ENCODE data around the gene PTPRR. TPM values are rescaled to one million over a fixed set of nuclear protein-coding genes. Genes with fewer than 3 reads are reported as not detected.

PTPRR gene
- total RNA-seq, 4 donors from 2014 or later = 0.15 TPM; not detected in 3

DNA sequence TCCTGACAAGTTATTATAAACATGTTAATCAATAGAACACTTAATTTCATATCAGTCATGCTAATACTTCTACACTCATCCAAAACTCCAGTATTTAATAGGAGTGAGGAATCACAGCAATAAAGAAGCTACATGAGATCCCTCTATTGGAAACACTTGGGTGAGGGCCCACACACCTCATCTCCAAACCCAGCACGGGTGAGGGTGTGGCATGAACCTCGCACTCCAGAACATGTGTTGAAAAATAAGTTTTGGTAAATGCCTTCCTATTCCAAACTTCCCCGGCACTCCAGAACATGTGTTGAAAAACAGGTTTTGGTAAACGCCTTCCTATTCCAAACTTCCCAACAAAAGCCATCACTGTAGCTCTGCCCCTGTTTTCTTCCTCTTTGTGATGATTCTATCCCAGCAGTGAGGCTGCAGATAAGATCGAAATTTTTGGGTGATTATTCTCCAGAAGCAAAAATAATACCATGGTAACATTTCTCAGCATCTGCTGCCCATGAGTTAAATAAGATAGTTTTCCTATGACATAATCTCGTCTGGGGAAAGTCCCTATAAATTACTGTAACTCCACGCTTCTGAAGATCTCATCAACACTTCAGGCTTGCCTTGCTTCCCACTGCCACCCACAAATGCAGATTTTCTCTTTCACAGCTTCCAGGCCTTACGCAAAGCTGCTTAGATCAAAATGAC, 258.9 kb downstream of the PTPRR start:
- H3K4me3 ChIP-seq (ENCODE audit: low read depth, poor library complexity, severe bottlenecking) = no peak overlapping the region
- intact Hi-C loops (cut with DNase I; ENCODE audit: low total_unique reads) = no loop called here
- no peak for DNase-seq (ENCODE audit: low spot score in 2 of 2)
- WGBS, 2 donors = 21 to 22% methylated on average over 8 of the region's 8 CpGs
- TF ChIP-seq, protein P1, sequence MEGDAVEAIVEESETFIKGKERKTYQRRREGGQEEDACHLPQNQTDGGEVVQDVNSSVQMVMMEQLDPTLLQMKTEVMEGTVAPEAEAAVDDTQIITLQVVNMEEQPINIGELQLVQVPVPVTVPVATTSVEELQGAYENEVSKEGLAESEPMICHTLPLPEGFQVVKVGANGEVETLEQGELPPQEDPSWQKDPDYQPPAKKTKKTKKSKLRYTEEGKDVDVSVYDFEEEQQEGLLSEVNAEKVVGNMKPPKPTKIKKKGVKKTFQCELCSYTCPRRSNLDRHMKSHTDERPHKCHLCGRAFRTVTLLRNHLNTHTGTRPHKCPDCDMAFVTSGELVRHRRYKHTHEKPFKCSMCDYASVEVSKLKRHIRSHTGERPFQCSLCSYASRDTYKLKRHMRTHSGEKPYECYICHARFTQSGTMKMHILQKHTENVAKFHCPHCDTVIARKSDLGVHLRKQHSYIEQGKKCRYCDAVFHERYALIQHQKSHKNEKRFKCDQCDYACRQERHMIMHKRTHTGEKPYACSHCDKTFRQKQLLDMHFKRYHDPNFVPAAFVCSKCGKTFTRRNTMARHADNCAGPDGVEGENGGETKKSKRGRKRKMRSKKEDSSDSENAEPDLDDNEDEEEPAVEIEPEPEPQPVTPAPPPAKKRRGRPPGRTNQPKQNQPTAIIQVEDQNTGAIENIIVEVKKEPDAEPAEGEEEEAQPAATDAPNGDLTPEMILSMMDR (IDR thresholded peaks at IDR 0.05) = no peak
- TF ChIP-seq POLR2A (IDR thresholded peaks at IDR 0.05) = no peak

DNA sequence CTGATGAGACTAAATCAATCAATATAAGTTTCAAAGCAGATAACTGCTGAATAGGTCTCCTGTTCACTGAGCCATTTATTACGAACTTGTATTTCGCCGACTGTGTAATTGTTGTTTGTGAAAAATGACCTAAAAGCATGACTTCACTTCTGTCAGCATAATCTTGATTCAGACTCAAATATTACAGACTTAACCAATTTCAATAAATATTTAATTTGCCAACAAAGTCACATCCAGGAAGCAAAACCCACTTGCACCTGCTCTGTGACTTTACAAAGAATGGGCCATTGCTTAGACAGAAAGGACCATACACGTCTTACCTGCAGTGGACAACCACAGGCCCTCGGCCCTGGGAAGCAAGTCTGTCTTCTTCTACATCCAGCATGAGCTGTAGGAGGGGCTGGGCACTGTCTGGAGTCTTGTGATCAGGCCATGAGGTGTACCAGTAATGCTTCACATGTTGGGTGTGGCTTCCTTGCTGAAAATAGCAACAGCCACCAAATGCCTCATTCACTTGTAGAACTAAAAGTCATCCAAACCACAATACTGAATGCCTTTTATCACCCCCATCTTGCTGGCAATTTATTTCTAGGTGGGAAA, 259.8 kb downstream of the PTPRR start:
- DNase-seq (ENCODE audit: low spot score in 2 of 2) = peak in 1 of 2 donors; percentile 71
- WGBS, 2 donors = 72 to 74% methylated on average over 5 of the region's 5 CpGs

DNA sequence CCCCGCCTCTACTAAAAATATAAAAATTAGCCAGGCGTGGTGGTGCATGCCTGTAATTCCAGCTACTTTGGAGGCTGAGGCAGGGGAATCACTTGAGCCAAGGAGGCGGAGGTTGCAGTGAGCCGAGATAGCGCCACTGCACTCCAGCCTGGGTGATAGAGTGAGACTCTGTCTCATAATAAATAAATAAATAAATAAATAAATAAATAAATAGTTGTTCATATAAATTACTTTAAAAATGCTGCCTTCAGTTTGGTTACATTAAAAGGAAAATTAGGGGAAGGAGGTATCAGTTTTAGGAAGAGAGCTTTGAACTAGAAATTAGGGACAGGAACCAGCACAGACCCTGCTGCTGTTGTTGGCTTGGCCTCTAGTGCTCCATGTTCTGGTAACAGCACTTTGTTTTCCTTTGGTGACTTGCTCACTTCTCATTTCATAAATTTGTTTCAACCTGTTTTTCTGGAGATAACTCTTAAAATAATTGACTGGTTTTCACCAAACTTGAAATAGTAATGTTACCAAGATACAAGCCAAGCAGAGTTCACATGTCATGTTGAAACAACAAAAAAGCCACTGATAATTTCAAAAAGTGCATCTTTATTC, 260.4 kb downstream of the PTPRR start:
- TF ChIP-seq, protein P1 (IDR thresholded peaks at IDR 0.05) = no peak
- TF ChIP-seq POLR2A (IDR thresholded peaks at IDR 0.05) = no peak
- intact Hi-C loops (cut with DNase I; ENCODE audit: low total_unique reads) = no loop called here
- no peak for DNase-seq (ENCODE audit: low spot score in 2 of 2)
- no peak overlapping the region for H3K4me3 ChIP-seq (ENCODE audit: low read depth, poor library complexity, severe bottlenecking)
- 91 to 97% methylated on average over 5 of the region's 5 CpGs for WGBS, 2 donors

More for the DNA sequence above, 259.8 kb downstream of the PTPRR start:
- intact Hi-C loops (cut with DNase I; ENCODE audit: low total_unique reads) = no loop called here
- no peak overlapping the region for H3K4me3 ChIP-seq (ENCODE audit: low read depth, poor library complexity, severe bottlenecking)
- no peak for TF ChIP-seq POLR2A (IDR thresholded peaks at IDR 0.05)
- TF ChIP-seq, protein P1 (IDR thresholded peaks at IDR 0.05) = no peak

DNA sequence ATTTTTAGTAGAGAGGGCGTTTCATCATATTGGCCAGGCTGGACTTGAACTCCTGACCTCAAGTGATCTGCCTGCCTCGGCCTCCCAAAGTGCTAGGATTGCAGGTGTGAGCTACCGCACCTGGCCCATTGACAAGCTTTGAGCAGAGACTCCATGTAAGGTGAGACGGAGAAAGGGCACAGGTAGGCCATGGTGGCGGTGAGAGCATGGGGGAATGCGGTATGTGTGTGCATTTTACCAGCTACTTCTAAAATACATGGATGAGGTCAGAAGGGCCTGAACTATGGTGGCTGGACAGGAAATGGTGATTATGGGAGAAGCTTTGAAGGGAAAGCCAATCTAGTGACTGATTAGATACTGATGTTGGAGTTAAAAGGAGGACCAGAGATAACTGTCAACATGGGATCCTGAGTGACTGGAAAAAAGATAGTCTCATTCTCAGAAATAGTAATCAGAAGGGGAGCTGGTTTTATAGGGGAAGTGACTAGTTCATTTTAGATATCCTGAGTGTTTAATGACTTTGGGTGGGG, 261.4 kb downstream of the PTPRR start:
- 97% methylated on average over 6 of the region's 6 CpGs for WGBS, 2 donors
- no peak for DNase-seq (ENCODE audit: low spot score in 2 of 2)
- H3K4me3 ChIP-seq (ENCODE audit: low read depth, poor library complexity, severe bottlenecking) = no peak overlapping the region
- intact Hi-C loops (cut with DNase I; ENCODE audit: low total_unique reads) = no loop called here
- no peak for TF ChIP-seq POLR2A (IDR thresholded peaks at IDR 0.05)
- TF ChIP-seq, protein P1 (IDR thresholded peaks at IDR 0.05) = no peak

DNA sequence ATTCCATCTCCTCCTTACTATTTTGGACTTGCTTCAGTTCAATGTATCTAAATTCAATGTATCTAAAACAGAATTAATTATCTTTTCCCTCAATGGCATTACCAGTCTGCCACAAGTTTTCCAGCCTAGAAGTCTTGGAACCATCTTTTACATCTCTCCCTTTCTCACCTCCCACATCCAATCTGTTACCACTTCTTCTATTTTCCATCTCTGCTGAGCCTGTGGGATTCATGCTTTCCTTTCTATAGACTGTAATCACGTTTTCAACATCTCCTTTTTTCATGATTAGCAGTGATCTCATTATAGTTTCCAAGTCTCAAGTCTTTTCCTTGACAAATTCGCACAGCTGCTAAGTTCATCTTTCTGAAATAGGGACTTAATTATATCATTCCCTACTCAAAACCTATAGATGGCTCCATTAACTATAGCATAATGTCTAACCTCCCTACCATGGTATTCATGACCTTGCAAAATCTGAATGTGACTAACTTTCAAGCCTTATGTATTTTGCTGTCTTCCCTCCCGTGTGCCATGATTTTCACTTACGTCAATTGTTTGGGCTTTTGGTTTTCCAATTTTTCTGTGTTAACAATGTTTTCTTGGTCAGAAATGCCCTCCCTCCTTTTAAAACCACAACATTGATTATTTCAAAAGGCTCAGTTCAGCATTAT, 262.8 kb downstream of the PTPRR start:
- intact Hi-C loops (cut with DNase I; ENCODE audit: low total_unique reads) = no loop called here
- 74% methylated on average over 4 of the region's 4 CpGs for WGBS, 2 donors
- no peak overlapping the region for H3K4me3 ChIP-seq (ENCODE audit: low read depth, poor library complexity, severe bottlenecking)
- DNase-seq (ENCODE audit: low spot score in 2 of 2) = no peak
- no peak for TF ChIP-seq POLR2A (IDR thresholded peaks at IDR 0.05)
- TF ChIP-seq, protein P1 (IDR thresholded peaks at IDR 0.05) = no peak
